ENCODE measurements around the gene AMHR2. TPM values are rescaled to one million over a fixed set of nuclear protein-coding genes. Genes with fewer than 3 reads are reported as not detected.

AMHR2 gene
- total and polyA plus RNA-seq, 9 of the 15 experiments (the other 6 are each of a cell fraction or from before 2014, with no cell fraction given), result 8.9 to 49.7 (median 19.3) TPM

GRCh38 chr12:53441040-53441833, 17.6 kb downstream of the AMHR2 start, which contains the start of gene PRR13 (continued):
- TF ChIP-seq ATF6 (CRISPR knock-in tag; IDR thresholded peaks at IDR 0.05), result no peak
- no peak for TF ChIP-seq XRCC3 (IDR thresholded peaks at IDR 0.05)
- no peak for TF ChIP-seq PYGO2 (tag; IDR thresholded peaks at IDR 0.05)
- no peak for TF ChIP-seq NCOA2 (IDR thresholded peaks at IDR 0.05; ENCODE audit: partially characterized antibody in 2 of 2)
- no peak for TF ChIP-seq RUNX1 (IDR thresholded peaks at IDR 0.05; ENCODE audit: low read depth)
- TF ChIP-seq NCOA4 (IDR thresholded peaks at IDR 0.05; ENCODE audit: partially characterized antibody), result no peak
- peak; percentile 49 to 75; a peak in 3 of 4 replicates for TF ChIP-seq MNT (conservative IDR thresholded peaks at IDR 0.05)
- no peak for TF ChIP-seq CBX1 (IDR thresholded peaks at IDR 0.05; ENCODE audit: low read depth)
- TF ChIP-seq, protein P1, sequence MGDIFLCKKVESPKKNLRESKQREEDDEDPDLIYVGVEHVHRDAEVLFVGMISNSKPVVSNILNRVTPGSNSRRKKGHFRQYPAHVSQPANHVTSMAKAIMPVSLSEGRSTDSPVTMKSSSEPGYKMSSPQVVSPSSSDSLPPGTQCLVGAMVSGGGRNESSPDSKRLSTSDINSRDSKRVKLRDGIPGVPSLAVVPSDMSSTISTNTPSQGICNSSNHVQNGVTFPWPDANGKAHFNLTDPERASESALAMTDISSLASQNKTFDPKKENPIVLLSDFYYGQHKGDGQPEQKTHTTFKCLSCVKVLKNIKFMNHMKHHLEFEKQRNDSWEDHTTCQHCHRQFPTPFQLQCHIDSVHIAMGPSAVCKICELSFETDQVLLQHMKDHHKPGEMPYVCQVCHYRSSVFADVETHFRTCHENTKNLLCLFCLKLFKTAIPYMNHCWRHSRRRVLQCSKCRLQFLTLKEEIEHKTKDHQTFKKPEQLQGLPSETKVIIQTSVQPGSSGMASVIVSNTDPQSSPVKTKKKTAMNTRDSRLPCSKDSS (IDR thresholded peaks at IDR 0.05; ENCODE audit: low read depth, partially characterized antibody), result no peak
- no peak for TF ChIP-seq SAFB (IDR thresholded peaks at IDR 0.05; ENCODE audit: borderline replicate concordance, low read depth, low read length)
- TF ChIP-seq MAFG (tag; conservative IDR thresholded peaks at IDR 0.05), result no peak
- peak; percentile 96 for TF ChIP-seq POLR2H (tag; IDR thresholded peaks at IDR 0.05; ENCODE audit: low read depth)
- peak; percentile 81 for TF ChIP-seq NBN (IDR thresholded peaks at IDR 0.05; ENCODE audit: low read depth)
- no peak for TF ChIP-seq HDAC1 (IDR thresholded peaks at IDR 0.05)
- TF ChIP-seq SUPT5H (IDR thresholded peaks at IDR 0.05), result peak; percentile 98
- TF ChIP-seq MIER1 (IDR thresholded peaks at IDR 0.05; ENCODE audit: low read depth), result peak; percentile 74; the same call in 1 of the 2 replicates
- TF ChIP-seq SIX5 (IDR thresholded peaks at IDR 0.05; ENCODE audit: borderline replicate concordance in 1 of 2, insufficient read depth in 1 of 2, low read depth in 1 of 2, low read length in 2 of 2), result no peak
- no peak for TF ChIP-seq ZNF586 (CRISPR knock-in tag; conservative IDR thresholded peaks at IDR 0.05)
- 0 out of 2 replicates have a peak, but pooled peaks have one; percentile 65 for TF ChIP-seq SMARCC2 (IDR thresholded peaks at IDR 0.05; ENCODE audit: low read depth)
- TF ChIP-seq KAT8 (IDR thresholded peaks at IDR 0.05; ENCODE audit: low read depth), result no peak
- no peak for TF ChIP-seq ZNF41 (CRISPR knock-in tag; conservative IDR thresholded peaks at IDR 0.05)
- peak; percentile 89 for TF ChIP-seq ELF1 (tag; IDR thresholded peaks at IDR 0.05)
- no peak; the same call in 1 of the 2 replicates for TF ChIP-seq ZFX (CRISPR knock-in tag; IDR thresholded peaks at IDR 0.05)
- TF ChIP-seq ELF2 (CRISPR knock-in tag; IDR thresholded peaks at IDR 0.05), result no peak

Data from K562 (cell line).